H1 (cell line): ENCODE measurements around the gene TMPRSS3. TPM values are rescaled to one million over a fixed set of nuclear protein-coding genes. Genes with fewer than 3 reads are reported as not detected.

Experiments used
- CTCF ChIA-PET: fragments of 300-600 bp; sonication (Branson Sonifier 250); formaldehyde crosslinking; loops from one replicate; lab custom pipeline; 2021; ENCODE audit not compliant: partially characterized antibody; lab: Charles Lee
- POLR2A ChIA-PET: fragments of 300-600 bp; sonication (Branson Sonifier 250); formaldehyde crosslinking; loops from one replicate; lab custom pipeline; 2021; ENCODE audit warnings: inconsistent platforms; ENCODE audit not compliant: partially characterized antibody; lab: Charles Lee
- DNase-seq, 2 experiments: peaks; one replicate each; pipeline versions ENCODE4 v3.0.0 to v3.0.0-alpha.2; 2010 to 2022; ENCODE audit warnings: low spot score in 2 of 2, low read depth in 1 of 2, mixed read lengths in 1 of 2
- FAIRE-seq: peaks from 2 replicates; lab custom pipeline; 2011; peaks lifted over from hg19 to GRCh38; lab: Jason Lieb, UNC
- H2AFZ ChIP-seq: 2 replicates; pipeline ENCODE4 v1.8.1; 2012; ENCODE audit warnings: low read length, inconsistent platforms
- H2AK5ac ChIP-seq: 2 replicates; pipeline ENCODE4 v1.6.1; 2013; ENCODE audit warnings: low read depth, low read length
- H2BK120ac ChIP-seq: replicated peaks from 2 replicates; pipeline ENCODE3; 2013; ENCODE audit warnings: low read depth, low read length, inconsistent platforms
- H2BK12ac ChIP-seq: 2 replicates; pipeline ENCODE4 v1.6.1; 2013; ENCODE audit warnings: low read depth, low read length
- H2BK15ac ChIP-seq: 2 replicates; pipeline ENCODE4 v1.6.1; 2013; ENCODE audit warnings: low read length
- H2BK20ac ChIP-seq: 2 replicates; pipeline ENCODE4 v1.6.1; 2013; ENCODE audit warnings: low read length
- H2BK5ac ChIP-seq: 2 replicates; pipeline ENCODE4 v1.6.1; 2013; ENCODE audit warnings: low read depth, low read length
- H3K14ac ChIP-seq: 2 replicates; pipeline ENCODE4 v1.6.1; 2013; ENCODE audit warnings: inconsistent platforms; ENCODE audit not compliant: insufficient read length
- H3K18ac ChIP-seq: 2 replicates; pipeline ENCODE4 v1.6.1; 2013; ENCODE audit warnings: low read length; ENCODE audit errors: extremely low read depth
- H3K23ac ChIP-seq: 2 replicates; pipeline ENCODE4 v1.6.1; 2013; ENCODE audit warnings: inconsistent platforms; ENCODE audit not compliant: insufficient read length
- H3K23me2 ChIP-seq: 2 replicates; pipeline ENCODE4 v1.6.1; 2013; ENCODE audit warnings: low read depth, low read length
- H3K27ac ChIP-seq: 2 replicates; pipeline ENCODE4 v1.6.1; 2011; ENCODE audit warnings: low read depth, low read length, inconsistent platforms
- H3K27me3 ChIP-seq, 4 experiments: replicated peaks in 1 of 4; 1 replicate in 1 of 4; 2 replicates in 3 of 4; pipeline versions ENCODE4 v1.6.1 to v1.8.1; 2011 to 2013; ENCODE audit warnings: low read length in 3 of 4, mild to moderate bottlenecking in 3 of 4, inconsistent platforms in 2 of 4, mixed read lengths in 2 of 4, moderate library complexity in 1 of 4; ENCODE audit not compliant: control insufficient read depth in 3 of 4, insufficient read depth in 3 of 4; ENCODE audit errors: extremely low read depth in 1 of 4
- H3K36me3 ChIP-seq, 4 experiments: 2 replicates each; pipeline versions ENCODE4 v1.6.1 to v1.8.1; 2011 to 2013; ENCODE audit warnings: mild to moderate bottlenecking in 4 of 4, low read length in 3 of 4, moderate library complexity in 2 of 4, control low read depth in 1 of 4, inconsistent platforms in 1 of 4; ENCODE audit not compliant: insufficient read depth in 4 of 4, control insufficient read depth in 2 of 4
- H3K4ac ChIP-seq: replicated peaks from 2 replicates; pipeline ENCODE3; 2013; ENCODE audit warnings: low read length, low read depth, mixed read lengths, inconsistent platforms; ENCODE audit not compliant: insufficient read length
- H3K4me1 ChIP-seq, 4 experiments: replicated peaks in 1 of 4; 1 replicate in 1 of 4; 2 replicates in 3 of 4; pipeline versions ENCODE4 v1.6.1 to v1.8.1; 2011 to 2013; ENCODE audit warnings: low read length in 3 of 4, inconsistent platforms in 2 of 4, mixed read lengths in 1 of 4; ENCODE audit not compliant: insufficient read depth in 4 of 4, control insufficient read depth in 3 of 4
- H3K4me2 ChIP-seq, 2 experiments: 2 replicates each; pipeline versions ENCODE4 v1.6.1 to v1.8.1; 2011 to 2013; ENCODE audit warnings: low read depth in 2 of 2, low read length in 2 of 2, control low read depth in 1 of 2, inconsistent platforms in 1 of 2, mild to moderate bottlenecking in 1 of 2; ENCODE audit not compliant: insufficient read depth in 1 of 2
- H3K4me3 ChIP-seq, 4 experiments: fragments of 200-600, 300-600 bp in 1 of 4; sonication (generic), shearing (Covaris generic), sonication (Bioruptor Twin) in 1 of 4; 2 replicates each; pipeline versions ENCODE4 v1.5.1 to v1.8.1; 2011 to 2016; ENCODE audit warnings: low read length in 4 of 4, low read depth in 3 of 4, control low read depth in 2 of 4, inconsistent platforms in 2 of 4, mild to moderate bottlenecking in 2 of 4, mixed read lengths in 1 of 4, moderate library complexity in 1 of 4; ENCODE audit not compliant: insufficient read depth in 2 of 4; ENCODE audit errors: extremely low read depth in 1 of 4
- H3K56ac ChIP-seq: replicated peaks from 2 replicates; pipeline ENCODE3; 2013; ENCODE audit warnings: low read depth, mild to moderate bottlenecking, mixed read lengths, low read length, inconsistent platforms; ENCODE audit not compliant: insufficient read length
- H3K79me1 ChIP-seq: 2 replicates; pipeline ENCODE4 v1.6.1; 2013; ENCODE audit warnings: low read depth, low read length, control low read depth
- H3K79me2 ChIP-seq, 2 experiments: 2 replicates each; pipeline versions ENCODE4 v1.6.1 to v1.8.1; 2012 to 2013; ENCODE audit warnings: low read length in 2 of 2, mild to moderate bottlenecking in 2 of 2, inconsistent platforms in 1 of 2; ENCODE audit not compliant: insufficient read depth in 2 of 2, control insufficient read depth in 1 of 2
- H3K9ac ChIP-seq, 4 experiments: replicated peaks in 1 of 4; 1 replicate in 1 of 4; 2 replicates in 3 of 4; pipeline versions ENCODE4 v1.6.1 to v1.8.1; 2011 to 2013; ENCODE audit warnings: low read depth in 3 of 4, low read length in 3 of 4, control low read depth in 2 of 4, mild to moderate bottlenecking in 2 of 4, moderate library complexity in 2 of 4, inconsistent platforms in 1 of 4; ENCODE audit errors: extremely low read depth in 1 of 4
- H3K9me3 ChIP-seq, 2 experiments: 2 replicates each; pipeline versions ENCODE4 v1.6.1 to v1.8.1; 2012 to 2013; ENCODE audit warnings: mild to moderate bottlenecking in 2 of 2, moderate library complexity in 2 of 2, control low read depth in 1 of 2, inconsistent platforms in 1 of 2, low read depth in 1 of 2, low read length in 1 of 2, mixed read lengths in 1 of 2; ENCODE audit not compliant: insufficient read depth in 2 of 2
- H4K20me1 ChIP-seq, 2 experiments: replicated peaks in 1 of 2; 2 replicates each; pipeline versions ENCODE3 to v1.8.1; 2011 to 2013; ENCODE audit warnings: inconsistent platforms in 2 of 2, low read length in 2 of 2, mild to moderate bottlenecking in 1 of 2; ENCODE audit not compliant: insufficient read depth in 2 of 2, control insufficient read depth in 1 of 2
- H4K5ac ChIP-seq: 2 replicates; pipeline ENCODE4 v1.6.1; 2013; ENCODE audit warnings: low read length, low read depth, mixed read lengths, inconsistent platforms; ENCODE audit not compliant: insufficient read length
- H4K8ac ChIP-seq: 2 replicates; pipeline ENCODE4 v1.8.0; 2013; ENCODE audit warnings: mild to moderate bottlenecking, moderate library complexity, low read length, inconsistent platforms; ENCODE audit not compliant: insufficient read depth; ENCODE audit errors: extremely low read depth
- H4K91ac ChIP-seq: replicated peaks from 2 replicates; pipeline ENCODE3; 2013; ENCODE audit warnings: low read length, mixed read lengths, inconsistent platforms; ENCODE audit not compliant: insufficient read length
- KDM1A ChIP-seq: fragments of 200-600, 300-600 bp; sonication (generic); IDR thresholded peaks from 2 replicates; pipeline ENCODE4 v1.7.1; 2016; ENCODE audit warnings: mild to moderate bottlenecking, low read length, borderline replicate concordance
- WGBS, 2 experiments: shearing (Covaris generic) in 1 of 2; methylation state at CpG; one replicate each; pipeline versions ENCODE4 v1.1.6 to v1.1.7; 2013 to 2015; ENCODE audit warnings: low lambda C conversion rate in 2 of 2, mixed read lengths in 2 of 2, inconsistent platforms in 1 of 2, low coverage in 1 of 2, missing lambda C conversion rate in 1 of 2; ENCODE audit not compliant: insufficient replicate concordance in 2 of 2, insufficient coverage in 1 of 2, insufficient read length in 1 of 2; ENCODE audit errors: extremely low coverage in 1 of 2, missing lambda C conversion rate in 1 of 2; 5-methylcytosine and 5-hydroxymethylcytosine counted together
- polyA plus RNA-seq, 7 experiments: library from polyadenylated mRNA; depleted of rRNA in 3 of 7; stranded (reverse) in 5 of 7; unstranded in 2 of 7; fragments of >200 nt in 5 of 7; fragments of 200-250 nt in 2 of 7; gene quantifications; 1 replicate in 5 of 7; 2 replicates in 1 of 7; 4 replicates in 1 of 7; pipeline versions ENCODE4 v1.2.1 to v1.2.3, GENCODE V29; 2011 to 2013; ENCODE audit warnings: missing spikeins in 2 of 7, mixed read lengths in 2 of 7
- total RNA-seq: library from RNA; stranded (reverse); fragmentation: NEBNext Ultra II Directional; extraction: Animal tissue kit (Norgen Biotek cat#: 25700); gene quantifications from 2 replicates; pipeline ENCODE4 v1.2.1, GENCODE V29; 2021

TMPRSS3 gene
- total and polyA plus RNA-seq, 2 of the 8 experiments (the other 6 are each of a cell fraction or from before 2014, with no cell fraction given), result 0.38 TPM; not detected in 1

DNA sequence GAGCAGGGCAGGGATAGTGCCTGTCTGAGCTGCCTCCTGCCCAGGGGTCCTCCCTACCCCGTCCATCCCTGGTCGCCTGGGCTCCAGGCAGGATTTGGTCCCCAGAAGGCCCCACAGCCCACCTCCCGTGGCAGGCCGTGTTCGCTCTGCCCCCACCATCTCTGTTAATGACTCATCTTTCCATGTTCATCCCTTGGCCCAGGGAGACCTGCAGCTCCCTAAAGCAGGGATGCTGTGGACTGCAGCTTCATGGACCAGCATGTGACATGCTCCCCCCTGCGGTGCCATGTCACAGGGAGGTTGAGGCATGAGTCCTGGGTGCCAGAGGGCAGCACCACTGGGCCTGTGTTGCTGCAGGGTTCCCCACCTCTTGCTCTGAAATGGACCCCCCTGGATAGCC lies 34.7 kb upstream of the TMPRSS3 start:
- FAIRE-seq (no peak), DNase-seq (no peak)
- no peak overlapping the region for H3K4me3 ChIP-seq
- no peaks in the 10 kb centered on the region for H3K79me1 ChIP-seq
- peaks cover 4% of the 10 kb centered on the region in 2 experiments; a peak in 2 of 4 replicates for H3K9me3 ChIP-seq
- no peak overlapping the region for H3K9ac ChIP-seq
- H4K91ac ChIP-seq, result no peak overlapping the region
- H2AFZ ChIP-seq, result no peak overlapping the region
- no peak overlapping the region for H3K4ac ChIP-seq
- no peak for TF ChIP-seq KDM1A
- no peak overlapping the region for H3K56ac ChIP-seq
- no peak overlapping the region for H2BK20ac ChIP-seq
- H2AK5ac ChIP-seq, result no peak overlapping the region
- H3K14ac ChIP-seq, result no peak overlapping the region
- no peak overlapping the region for H3K4me2 ChIP-seq
- ChIA-PET POLR2A (no interaction called here), CTCF (interaction anchor here (0.6 to 2.1 kb wide), 9 partner anchors 9 to 271 kb away, joined by 3 to 10 read pairs (median 4); no protein-coding TSS in a partner anchor)
- no peak overlapping the region for H3K23ac ChIP-seq
- no peak overlapping the region for H4K8ac ChIP-seq
- no peaks in the 10 kb centered on the region; a peak in 1 of 7 replicates for H3K27me3 ChIP-seq
- no peaks in the 10 kb centered on the region for H3K23me2 ChIP-seq
- H2BK12ac ChIP-seq, result no peak overlapping the region
- no peaks in the 10 kb centered on the region for H3K36me3 ChIP-seq
- no peaks in the 10 kb centered on the region for H3K4me1 ChIP-seq
- no peaks in the 10 kb centered on the region for H3K79me2 ChIP-seq
- H4K20me1 ChIP-seq, result no peaks in the 10 kb centered on the region
- no peak overlapping the region for H3K18ac ChIP-seq
- WGBS, 2 experiments, result 86% methylated on average over 6 of the region's 6 CpGs; no CpG with 5 or more reads in 1 of the 2 experiments
- no peak overlapping the region for H2BK15ac ChIP-seq
- no peak overlapping the region for H3K27ac ChIP-seq
- no peak overlapping the region for H4K5ac ChIP-seq
- H2BK120ac ChIP-seq, result no peak overlapping the region
- no peak overlapping the region for H2BK5ac ChIP-seq
